Renal cortex interstitium (tissue), 11 donors: ENCODE results near the gene ZNF550. TPM values are rescaled to one million over a fixed set of nuclear protein-coding genes. Genes with fewer than 3 reads are reported as not detected.
"Not testable (repeated sequence)": the region's sequence is repeated elsewhere in the genome, so short reads cannot be mapped to it uniquely, and the experiment has no call there.

Experiments
- DNase-seq, 11 donors: peaks; one replicate each; pipeline ENCODE4 v3.0.0-alpha.2; 2013; ENCODE audit warnings: low read depth in 9 of 11, low spot score in 4 of 11; ENCODE audit errors: extremely low read depth in 1 of 11
- polyA plus RNA-seq, 3 donors: library from polyadenylated mRNA; unstranded; fragments of 120-200 nt; gene quantifications; one replicate each; pipeline ENCODE4 v1.2.1, GENCODE V29; 2013; ENCODE audit not compliant: insufficient read length in 3 of 3

Gene ZNF550
- polyA plus RNA-seq, 3 donors, result 18.5 to 21.8 (median 20.6) TPM

- DNase-seq, result peak in 1 of 11 donors; percentile 4
These were observed 657 bp downstream of the ZNF550 start for GRCh38 chr19:57559008-57559403.

- DNase-seq, result peak in 1 of 11 donors; percentile 6
These were observed 1.1 kb downstream of the ZNF550 start for GRCh38 chr19:57558525-57558924.

- no peak for DNase-seq
These were observed 2.0 kb downstream of the ZNF550 start for GRCh38 chr19:57557659-57558058.

- no peak for DNase-seq
These were observed 7.2 kb downstream of the ZNF550 start for GRCh38 chr19:57552432-57552831.

GRCh38 chr19:57546513-57546912, 13.2 kb downstream of the ZNF550 start:
- DNase-seq, result no peak

GRCh38 chr19:57537953-57538547, 21.6 kb downstream of the ZNF550 start:
- DNase-seq, result no peak

GRCh38 chr19:57527136-57527881, 32.4 kb downstream of the ZNF550 start, which contains the start of gene ZNF549:
TSS of gene ZNF549 (plus strand) at chr19:57527356. CDS start at chr19:57527574, 218 bp downstream.
- DNase-seq, result peak; percentile 71 to 94 (median 86)

- not testable (repeated sequence) for DNase-seq
These were observed 41.6 kb downstream of the ZNF550 start for GRCh38 chr19:57518021-57518420.

GRCh38 chr19:57515255-57515654, 44.4 kb downstream of the ZNF550 start:
- DNase-seq, result no peak

- no peak for DNase-seq
These were observed 46.8 kb downstream of the ZNF550 start for GRCh38 chr19:57512845-57513244.

GRCh38 chr19:57511484-57511883, 48.2 kb downstream of the ZNF550 start:
- DNase-seq, result no peak

GRCh38 chr19:57506163-57506562, 53.5 kb downstream of the ZNF550 start:
- no peak for DNase-seq

GRCh38 chr19:57500400-57500799, 59.3 kb downstream of the ZNF550 start:
- not testable (repeated sequence) for DNase-seq

GRCh38 chr19:57499680-57500395, 59.8 kb downstream of the ZNF550 start, which contains the start of gene ZNF773:
TSS of gene ZNF773 (plus strand) at chr19:57499938. CDS start at chr19:57500081, 143 bp downstream.
- peak; percentile 81 to 96 (median 93) for DNase-seq

GRCh38 chr19:57499332-57499679, 60.4 kb downstream of the ZNF550 start:
- DNase-seq, result not testable (repeated sequence)

GRCh38 chr19:57488299-57488644, 71.4 kb downstream of the ZNF550 start:
- DNase-seq, result not testable (repeated sequence)

- peak; percentile 81 to 93 (median 89) for DNase-seq
These were observed 72.0 kb downstream of the ZNF550 start, which contains the start of gene ZNF419 for GRCh38 chr19:57487477-57488298. TSS of gene ZNF419 (plus strand) at chr19:57487750. CDS start at chr19:57487951, 201 bp downstream.
